ENCODE measurements around the gene ARTN.

Gene ARTN

GRCh38 chr1:43933386-43934100 is at the start of gene ARTN:
Gene ARTN, plus strand, starts transcription at chr1:43933801. Its CDS starts 1,856 bp downstream, at chr1:43935657.
- no peak for DNase-seq

GRCh38 chr1:43885279-43885801 is 48.3 kb upstream of the ARTN start:
- no peak for DNase-seq

- no peak for DNase-seq
Measured at GRCh38 chr1:43887748-43888147, 45.9 kb upstream of the ARTN start.

GRCh38 chr1:43890815-43891214 is 42.8 kb upstream of the ARTN start:
- no peak for DNase-seq

GRCh38 chr1:43893006-43893405 is 40.6 kb upstream of the ARTN start:
- DNase-seq: no peak

- no peak for DNase-seq
Measured at GRCh38 chr1:43898981-43899380, 34.6 kb upstream of the ARTN start.

GRCh38 chr1:43900386-43900785 is 33.2 kb upstream of the ARTN start:
- DNase-seq: no peak

GRCh38 chr1:43901196-43901961 is 32.2 kb upstream of the ARTN start:
- no peak for DNase-seq

GRCh38 chr1:43902058-43902831 is 31.4 kb upstream of the ARTN start:
- no peak for DNase-seq

- no peak for DNase-seq
Measured at GRCh38 chr1:43904660-43905551, 28.7 kb upstream of the ARTN start.

GRCh38 chr1:43908226-43908625 is 25.4 kb upstream of the ARTN start:
- no peak for DNase-seq

- no peak for DNase-seq
Measured at GRCh38 chr1:43908858-43909257, 24.7 kb upstream of the ARTN start.

- no peak for DNase-seq
Measured at GRCh38 chr1:43910343-43910742, 23.3 kb upstream of the ARTN start.

GRCh38 chr1:43912607-43913006 is 21.0 kb upstream of the ARTN start:
- DNase-seq: no peak

GRCh38 chr1:43913051-43913501 is 20.5 kb upstream of the ARTN start:
- DNase-seq: no peak

- no peak for DNase-seq
Measured at GRCh38 chr1:43913666-43914360, 19.8 kb upstream of the ARTN start.

- no peak for DNase-seq
Measured at GRCh38 chr1:43914576-43915525, 18.8 kb upstream of the ARTN start.

- no peak for DNase-seq
Measured at GRCh38 chr1:43919906-43920305, 13.7 kb upstream of the ARTN start.

- DNase-seq: no peak
Measured at GRCh38 chr1:43921022-43921421, 12.6 kb upstream of the ARTN start.

GRCh38 chr1:43924516-43924915 is 9.1 kb upstream of the ARTN start:
- no peak for DNase-seq
